ENCODE results near the gene APBB2.

The APBB2 gene

DNA sequence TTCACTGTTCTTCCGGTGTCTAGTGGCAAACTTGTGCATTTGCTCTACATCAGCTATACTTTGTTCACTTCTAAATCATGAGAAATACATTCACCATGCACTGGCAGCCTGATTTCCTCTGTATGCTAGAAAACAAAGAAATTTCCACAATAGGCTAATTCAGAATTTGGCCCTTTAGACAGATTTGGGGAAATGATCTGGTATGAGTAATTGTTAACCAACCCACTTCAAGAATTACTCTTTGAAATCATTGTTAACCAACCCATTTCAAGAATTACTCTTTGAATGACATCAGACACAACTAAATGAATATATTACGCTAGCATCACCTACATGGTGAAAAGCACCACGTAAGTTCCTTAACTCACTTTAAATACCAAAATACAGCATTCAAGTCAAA, 14.6 kb downstream of the APBB2 start:
- TF ChIP-seq PPARA (CRISPR knock-in tag; IDR thresholded peaks at IDR 0.05; ENCODE audit: borderline replicate concordance), result no peak
- no peak for TF ChIP-seq ARNTL (CRISPR knock-in tag; IDR thresholded peaks at IDR 0.05; ENCODE audit: borderline replicate concordance, low read depth)
- TF ChIP-seq ZNF70 (CRISPR knock-in tag; IDR thresholded peaks at IDR 0.05), result no peak
- TF ChIP-seq RARB (CRISPR knock-in tag; IDR thresholded peaks at IDR 0.05), result no peak
- no peak for TF ChIP-seq TCF4 (CRISPR knock-in tag; IDR thresholded peaks at IDR 0.05; ENCODE audit: borderline replicate concordance)
- TF ChIP-seq SNAI2 (CRISPR knock-in tag; IDR thresholded peaks at IDR 0.05), result no peak
- no peak for TF ChIP-seq ZFP3 (CRISPR knock-in tag; IDR thresholded peaks at IDR 0.05)
- no peak for ATAC-seq

DNA sequence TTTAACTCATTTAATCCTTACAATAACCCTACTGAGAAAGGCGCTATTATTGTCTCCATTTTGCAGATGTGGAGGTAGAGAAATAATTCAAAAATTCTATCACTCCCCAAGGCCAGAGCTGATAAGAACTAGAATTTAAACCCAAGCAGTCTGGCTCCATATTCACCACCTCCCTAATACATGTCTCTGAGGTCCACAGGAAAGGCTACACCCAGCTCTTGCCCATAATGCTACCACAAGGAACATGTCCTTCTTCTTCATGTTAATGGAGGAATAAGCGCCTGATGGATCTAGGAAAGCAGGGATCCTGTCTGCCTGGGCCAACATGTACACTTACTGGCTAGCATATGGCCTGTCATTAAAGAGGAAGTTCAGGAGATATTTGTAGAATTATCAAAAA, 16.3 kb downstream of the APBB2 start:
- no peak for ATAC-seq

GRCh38 chr4:41197495-41197894, 16.8 kb downstream of the APBB2 start:
- no peak for ATAC-seq
- TF ChIP-seq OSR1 (CRISPR knock-in tag; IDR thresholded peaks at IDR 0.05) (no peak), ZFP3 (CRISPR knock-in tag; IDR thresholded peaks at IDR 0.05) (peak; percentile 97)

More for the DNA sequence above, 16.3 kb downstream of the APBB2 start:
- TF ChIP-seq PPARA (CRISPR knock-in tag; IDR thresholded peaks at IDR 0.05; ENCODE audit: borderline replicate concordance) (no peak), ZC3H10 (CRISPR knock-in tag; IDR thresholded peaks at IDR 0.05) (no peak), CSDC2 (CRISPR knock-in tag; IDR thresholded peaks at IDR 0.05) (no peak)

GRCh38 chr4:41196633-41197332, 17.6 kb downstream of the APBB2 start:
- ATAC-seq, result no peak
- no peak for TF ChIP-seq POU6F1 (CRISPR knock-in tag; IDR thresholded peaks at IDR 0.05; ENCODE audit: borderline replicate concordance, low read depth)
- TF ChIP-seq SNAI2 (CRISPR knock-in tag; IDR thresholded peaks at IDR 0.05), result no peak
- no peak for TF ChIP-seq ARNTL (CRISPR knock-in tag; IDR thresholded peaks at IDR 0.05; ENCODE audit: borderline replicate concordance, low read depth)
- TF ChIP-seq, protein P1, sequence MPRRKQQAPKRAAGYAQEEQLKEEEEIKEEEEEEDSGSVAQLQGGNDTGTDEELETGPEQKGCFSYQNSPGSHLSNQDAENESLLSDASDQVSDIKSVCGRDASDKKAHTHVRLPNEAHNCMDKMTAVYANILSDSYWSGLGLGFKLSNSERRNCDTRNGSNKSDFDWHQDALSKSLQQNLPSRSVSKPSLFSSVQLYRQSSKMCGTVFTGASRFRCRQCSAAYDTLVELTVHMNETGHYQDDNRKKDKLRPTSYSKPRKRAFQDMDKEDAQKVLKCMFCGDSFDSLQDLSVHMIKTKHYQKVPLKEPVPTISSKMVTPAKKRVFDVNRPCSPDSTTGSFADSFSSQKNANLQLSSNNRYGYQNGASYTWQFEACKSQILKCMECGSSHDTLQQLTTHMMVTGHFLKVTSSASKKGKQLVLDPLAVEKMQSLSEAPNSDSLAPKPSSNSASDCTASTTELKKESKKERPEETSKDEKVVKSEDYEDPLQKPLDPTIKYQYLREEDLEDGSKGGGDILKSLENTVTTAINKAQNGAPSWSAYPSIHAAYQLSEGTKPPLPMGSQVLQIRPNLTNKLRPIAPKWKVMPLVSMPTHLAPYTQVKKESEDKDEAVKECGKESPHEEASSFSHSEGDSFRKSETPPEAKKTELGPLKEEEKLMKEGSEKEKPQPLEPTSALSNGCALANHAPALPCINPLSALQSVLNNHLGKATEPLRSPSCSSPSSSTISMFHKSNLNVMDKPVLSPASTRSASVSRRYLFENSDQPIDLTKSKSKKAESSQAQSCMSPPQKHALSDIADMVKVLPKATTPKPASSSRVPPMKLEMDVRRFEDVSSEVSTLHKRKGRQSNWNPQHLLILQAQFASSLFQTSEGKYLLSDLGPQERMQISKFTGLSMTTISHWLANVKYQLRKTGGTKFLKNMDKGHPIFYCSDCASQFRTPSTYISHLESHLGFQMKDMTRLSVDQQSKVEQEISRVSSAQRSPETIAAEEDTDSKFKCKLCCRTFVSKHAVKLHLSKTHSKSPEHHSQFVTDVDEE (CRISPR knock-in tag; IDR thresholded peaks at IDR 0.05), result no peak
- no peak for TF ChIP-seq TCF4 (CRISPR knock-in tag; IDR thresholded peaks at IDR 0.05; ENCODE audit: borderline replicate concordance)
- no peak for TF ChIP-seq ZFP3 (CRISPR knock-in tag; IDR thresholded peaks at IDR 0.05)
- no peak for TF ChIP-seq GLIS3 (CRISPR knock-in tag; IDR thresholded peaks at IDR 0.05)
- TF ChIP-seq ISL1 (CRISPR knock-in tag; IDR thresholded peaks at IDR 0.05), result no peak
- no peak for TF ChIP-seq PPARA (CRISPR knock-in tag; IDR thresholded peaks at IDR 0.05; ENCODE audit: borderline replicate concordance)
- no peak for TF ChIP-seq BACH2 (CRISPR knock-in tag; IDR thresholded peaks at IDR 0.05; ENCODE audit: borderline replicate concordance)
- no peak for TF ChIP-seq ESRRG (CRISPR knock-in tag; IDR thresholded peaks at IDR 0.05)
- TF ChIP-seq, protein P2, sequence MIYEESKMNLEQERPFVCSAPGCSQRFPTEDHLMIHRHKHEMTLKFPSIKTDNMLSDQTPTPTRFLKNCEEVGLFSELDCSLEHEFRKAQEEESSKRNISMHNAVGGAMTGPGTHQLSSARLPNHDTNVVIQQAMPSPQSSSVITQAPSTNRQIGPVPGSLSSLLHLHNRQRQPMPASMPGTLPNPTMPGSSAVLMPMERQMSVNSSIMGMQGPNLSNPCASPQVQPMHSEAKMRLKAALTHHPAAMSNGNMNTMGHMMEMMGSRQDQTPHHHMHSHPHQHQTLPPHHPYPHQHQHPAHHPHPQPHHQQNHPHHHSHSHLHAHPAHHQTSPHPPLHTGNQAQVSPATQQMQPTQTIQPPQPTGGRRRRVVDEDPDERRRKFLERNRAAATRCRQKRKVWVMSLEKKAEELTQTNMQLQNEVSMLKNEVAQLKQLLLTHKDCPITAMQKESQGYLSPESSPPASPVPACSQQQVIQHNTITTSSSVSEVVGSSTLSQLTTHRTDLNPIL (CRISPR knock-in tag; IDR thresholded peaks at IDR 0.05; ENCODE audit: low read depth), result no peak

DNA sequence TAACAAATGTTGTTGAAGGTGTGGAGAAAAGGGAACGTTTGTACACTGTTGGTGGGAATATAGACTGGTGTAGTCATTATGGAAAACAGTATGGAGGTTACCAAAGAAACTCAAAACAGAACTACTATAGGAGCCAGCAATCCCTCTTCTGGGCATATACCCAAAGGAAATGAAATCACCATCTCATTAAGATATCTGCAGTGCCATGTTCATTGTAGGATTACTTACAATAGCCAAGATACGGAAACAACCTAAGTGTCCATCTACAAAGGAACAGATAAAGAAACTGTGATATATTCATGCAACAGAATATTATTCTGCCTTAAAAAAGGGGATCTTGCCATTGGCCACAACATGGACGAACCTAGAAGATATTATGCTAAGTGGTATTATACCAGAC, 22.2 kb downstream of the APBB2 start:
- TF ChIP-seq ESRRG (CRISPR knock-in tag; IDR thresholded peaks at IDR 0.05) (no peak), ZFP3 (CRISPR knock-in tag; IDR thresholded peaks at IDR 0.05) (no peak), SNAI2 (CRISPR knock-in tag; IDR thresholded peaks at IDR 0.05) (no peak), ZNF70 (CRISPR knock-in tag; IDR thresholded peaks at IDR 0.05) (no peak), CSRNP3 (CRISPR knock-in tag; IDR thresholded peaks at IDR 0.05) (no peak)
- no peak for ATAC-seq

Data from SK-N-SH treated with all-trans-retinoic acid at 6 μM for 48 hours (cell line).